ENCODE measurements around the gene NMT2.

GRCh38 chr10:15197276-15197675 lies 28.8 kb upstream of the NMT2 start:
- TF ChIP-seq CTCF (IDR thresholded peaks at IDR 0.05; ENCODE audit: poor library complexity), result no peak
- no peak for TF ChIP-seq EZH2 (IDR thresholded peaks at IDR 0.05; ENCODE audit: borderline replicate concordance)
- no peak for TF ChIP-seq EZH2phosphoT487 (IDR thresholded peaks at IDR 0.05; ENCODE audit: low read depth, severe bottlenecking, unreplicated experiment)

Data from hepatocyte (in vitro differentiated cells).